NCI-H2227 (cell line): ENCODE data around the gene MESD.
"Not testable (repeated sequence)": the region's sequence is repeated elsewhere in the genome, so short reads cannot be mapped to it uniquely, and the experiment has no call there.

Experiments
- DNase-seq: peaks from one replicate; lab custom pipeline; 2025; ENCODE audit not compliant: unreplicated experiment; lab: John Stamatoyannopoulos, UW

MESD gene

DNA sequence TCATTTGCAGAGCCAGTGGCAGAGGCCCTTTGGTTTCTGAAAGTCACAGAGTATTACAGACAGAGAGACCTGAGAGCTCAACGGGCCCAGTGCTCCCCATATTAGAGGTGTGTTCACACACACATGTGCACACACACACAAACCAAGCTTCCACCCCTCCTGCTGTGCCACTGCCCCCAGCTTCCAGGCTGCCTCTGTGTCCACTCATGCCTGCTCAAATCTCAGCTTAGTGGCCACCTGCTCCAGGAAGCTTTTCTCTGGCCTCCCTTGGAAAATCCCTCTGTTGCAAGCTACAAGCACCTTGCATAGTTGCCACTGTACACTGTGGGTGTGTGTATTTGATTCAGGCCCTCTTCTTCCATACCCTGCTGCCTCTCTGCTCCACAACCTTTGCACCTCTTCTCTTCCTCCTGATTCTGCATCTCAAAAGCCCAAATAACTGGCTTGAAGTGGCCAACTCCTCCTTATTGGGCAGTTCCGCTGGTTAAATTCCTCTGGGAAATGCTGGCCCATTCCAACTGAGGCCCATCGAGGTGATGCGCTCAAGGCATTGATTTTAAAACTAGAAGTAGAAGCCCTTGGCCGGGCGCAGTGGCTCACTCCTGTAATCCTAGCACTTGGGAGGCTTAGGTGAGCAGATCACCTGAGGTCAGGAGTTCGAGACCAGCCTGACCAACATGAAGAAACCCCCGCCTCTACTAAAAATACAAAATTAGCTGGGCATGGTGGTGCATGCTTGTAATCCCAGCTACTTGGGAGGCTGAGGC lies 23.0 kb downstream of the MESD start:
- DNase-seq, result no peak

DNA sequence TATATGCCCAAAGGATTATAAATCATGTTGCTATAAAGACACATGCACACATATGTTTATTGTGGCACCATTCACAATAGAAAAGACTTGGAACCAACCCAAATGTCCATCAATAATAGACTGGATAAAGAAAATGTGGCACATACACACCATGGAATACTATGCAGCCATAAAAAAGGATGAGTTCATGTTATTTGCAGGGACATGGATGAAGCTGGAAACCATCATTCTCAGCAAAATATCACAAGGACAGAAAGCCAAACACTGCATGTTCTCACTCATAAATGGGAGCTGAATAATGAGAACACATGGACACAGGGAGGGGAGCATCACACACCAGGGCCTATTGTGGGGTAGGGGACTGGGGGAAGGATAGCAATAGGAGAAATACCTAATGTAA lies 24.2 kb downstream of the MESD start:
- DNase-seq, result not testable (repeated sequence)

DNA sequence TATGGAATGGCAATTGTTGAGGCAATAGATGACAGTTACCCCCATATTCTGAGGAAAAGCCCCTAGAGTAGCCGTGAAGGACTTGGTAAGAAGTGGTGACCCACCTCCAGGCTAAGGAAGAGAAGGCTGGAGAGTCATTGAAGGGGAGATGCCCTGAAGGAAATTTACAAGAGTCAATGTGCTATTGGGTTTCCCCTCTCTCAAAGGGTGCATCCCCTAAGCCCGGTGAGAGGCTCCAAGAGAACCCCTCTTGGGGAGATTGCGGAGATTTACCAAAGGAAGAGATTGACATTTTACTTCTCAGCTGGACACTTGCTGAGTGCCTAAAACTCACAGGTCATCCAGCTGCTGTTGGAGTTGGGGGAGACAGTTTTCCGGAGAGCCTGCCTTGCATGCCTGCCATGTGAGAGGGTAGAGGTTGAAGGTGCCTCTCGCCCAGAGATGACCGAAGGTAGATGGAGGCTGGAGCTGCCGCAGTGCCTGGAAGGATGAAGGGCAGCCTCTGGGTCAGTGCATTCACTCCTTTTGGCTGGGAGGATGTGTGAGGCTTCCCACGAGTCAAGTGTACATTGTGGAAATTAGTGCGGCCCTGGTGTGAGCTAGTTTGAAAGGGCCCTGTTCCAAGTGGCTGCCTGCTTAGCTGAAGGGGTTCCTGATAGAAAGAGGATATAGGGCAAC lies 30.7 kb downstream of the MESD start:
- DNase-seq, result no peak

DNA sequence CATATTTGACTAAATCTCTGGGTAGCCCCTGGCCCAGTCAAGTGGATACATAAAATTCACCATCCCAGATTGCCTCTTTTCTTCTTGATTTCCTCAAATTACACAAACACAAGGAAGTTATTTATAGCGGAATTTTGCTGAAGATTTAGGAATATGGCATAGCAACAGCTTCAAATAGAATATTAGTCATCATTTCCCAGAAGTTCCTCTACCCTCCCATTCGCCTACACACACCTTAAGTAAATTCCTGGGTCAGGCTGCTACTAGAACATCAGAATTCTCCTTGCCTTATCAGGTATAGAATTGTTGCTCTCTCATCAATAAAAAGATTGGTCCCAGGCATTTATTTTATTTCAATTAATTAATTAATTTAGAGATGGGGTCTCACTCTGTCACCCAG lies 31.6 kb downstream of the MESD start:
- DNase-seq, result no peak

DNA sequence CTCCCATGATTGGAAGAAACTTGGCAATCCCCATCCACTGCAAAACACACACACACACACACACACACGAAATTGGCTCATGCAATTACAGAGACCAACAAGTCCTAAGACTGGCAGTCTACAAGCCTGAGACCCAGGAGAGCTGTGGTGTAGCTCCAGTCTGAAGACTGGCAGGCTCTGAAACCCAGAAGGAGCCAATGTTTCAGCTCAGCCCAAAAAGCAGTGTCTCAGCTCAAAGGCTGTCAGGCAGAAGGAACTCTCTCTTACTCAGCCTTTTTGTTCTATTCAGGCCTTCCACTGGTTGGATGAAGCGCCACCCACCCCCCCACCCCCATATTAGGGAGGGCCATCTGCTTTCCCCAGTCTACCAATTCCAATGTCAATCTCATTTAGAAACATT lies 32.1 kb downstream of the MESD start:
- DNase-seq, result no peak

DNA sequence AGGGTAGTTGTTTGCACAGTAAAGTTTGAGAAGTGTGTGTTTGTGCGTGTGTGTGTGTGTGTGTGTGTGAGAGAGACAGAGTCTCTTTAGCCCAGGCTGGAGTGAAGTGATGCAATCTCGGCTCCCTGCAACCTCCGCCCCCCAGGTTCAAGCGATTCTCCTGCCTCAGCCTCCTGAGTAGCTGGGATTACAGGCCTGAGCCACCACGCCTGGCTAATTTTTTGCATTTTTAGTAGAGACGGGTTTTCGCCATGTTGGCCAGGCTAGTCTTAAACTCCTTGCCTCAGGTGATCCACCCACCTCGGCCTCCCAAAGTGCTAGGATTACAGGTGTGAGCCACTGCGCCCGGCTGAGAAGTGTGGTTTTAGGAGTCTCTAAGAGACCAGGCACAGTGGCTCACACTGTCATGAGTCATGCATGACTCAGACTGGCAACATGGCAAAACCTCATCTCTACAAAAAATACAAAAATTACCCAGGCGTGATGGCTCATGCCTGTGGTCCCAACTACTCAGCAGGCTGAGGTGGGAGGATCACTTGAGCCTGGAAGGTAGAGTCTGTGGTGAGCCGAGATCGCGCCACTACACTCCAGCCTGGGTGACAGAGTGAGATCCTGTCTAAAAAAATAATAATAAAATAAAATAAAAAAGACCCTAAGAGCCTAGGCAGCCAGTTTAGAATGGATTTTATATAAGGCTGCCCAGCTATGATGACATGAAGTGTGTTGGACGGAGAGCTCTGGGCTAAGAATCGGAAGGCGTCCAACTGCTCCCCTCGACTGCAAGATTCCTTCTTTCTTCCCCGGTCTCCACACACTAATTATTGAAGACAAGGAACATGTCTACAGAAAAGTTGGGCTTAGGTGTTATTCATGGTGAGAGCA lies 33.8 kb downstream of the MESD start:
- DNase-seq, result not testable (repeated sequence)

DNA sequence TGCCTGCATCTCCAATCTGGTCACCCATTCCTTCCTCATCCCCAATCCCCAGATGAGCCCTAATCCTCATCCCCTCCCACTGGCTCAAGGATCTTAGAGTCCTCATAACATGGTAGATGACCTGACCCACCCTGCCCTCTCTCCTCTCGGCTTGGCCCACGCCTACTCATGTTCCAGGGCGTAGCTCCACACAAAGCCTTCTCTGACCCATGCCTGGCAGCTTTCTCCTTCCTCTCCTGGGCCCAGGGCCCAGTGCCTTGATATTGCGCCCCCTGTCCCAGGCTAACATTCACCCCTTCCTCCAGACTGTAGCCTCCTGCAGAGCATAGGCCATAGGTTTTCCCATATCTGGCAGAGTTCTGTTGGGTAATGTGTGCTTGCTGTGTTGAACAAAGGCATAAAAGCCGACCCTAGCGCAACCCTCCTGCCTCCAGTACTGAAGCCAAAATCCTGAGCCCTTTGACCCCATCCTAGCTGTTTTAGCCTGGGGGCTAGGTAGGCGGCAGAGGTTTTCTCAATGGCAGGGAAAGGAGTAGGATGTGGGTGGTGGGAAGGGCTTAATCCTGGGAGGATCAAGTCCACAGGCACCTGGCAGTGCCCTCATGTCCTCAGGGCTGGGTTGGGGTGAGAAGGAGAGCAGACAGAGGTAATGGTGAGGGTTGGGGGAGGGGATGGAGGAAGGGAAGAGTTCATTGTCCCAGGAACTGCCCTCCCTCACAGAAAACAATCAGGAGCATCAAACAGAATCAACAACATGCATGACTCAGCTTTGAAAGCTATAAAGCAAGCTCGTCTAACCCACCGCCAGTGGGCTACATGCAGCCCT lies 35.5 kb downstream of the MESD start:
- no peak for DNase-seq

DNA sequence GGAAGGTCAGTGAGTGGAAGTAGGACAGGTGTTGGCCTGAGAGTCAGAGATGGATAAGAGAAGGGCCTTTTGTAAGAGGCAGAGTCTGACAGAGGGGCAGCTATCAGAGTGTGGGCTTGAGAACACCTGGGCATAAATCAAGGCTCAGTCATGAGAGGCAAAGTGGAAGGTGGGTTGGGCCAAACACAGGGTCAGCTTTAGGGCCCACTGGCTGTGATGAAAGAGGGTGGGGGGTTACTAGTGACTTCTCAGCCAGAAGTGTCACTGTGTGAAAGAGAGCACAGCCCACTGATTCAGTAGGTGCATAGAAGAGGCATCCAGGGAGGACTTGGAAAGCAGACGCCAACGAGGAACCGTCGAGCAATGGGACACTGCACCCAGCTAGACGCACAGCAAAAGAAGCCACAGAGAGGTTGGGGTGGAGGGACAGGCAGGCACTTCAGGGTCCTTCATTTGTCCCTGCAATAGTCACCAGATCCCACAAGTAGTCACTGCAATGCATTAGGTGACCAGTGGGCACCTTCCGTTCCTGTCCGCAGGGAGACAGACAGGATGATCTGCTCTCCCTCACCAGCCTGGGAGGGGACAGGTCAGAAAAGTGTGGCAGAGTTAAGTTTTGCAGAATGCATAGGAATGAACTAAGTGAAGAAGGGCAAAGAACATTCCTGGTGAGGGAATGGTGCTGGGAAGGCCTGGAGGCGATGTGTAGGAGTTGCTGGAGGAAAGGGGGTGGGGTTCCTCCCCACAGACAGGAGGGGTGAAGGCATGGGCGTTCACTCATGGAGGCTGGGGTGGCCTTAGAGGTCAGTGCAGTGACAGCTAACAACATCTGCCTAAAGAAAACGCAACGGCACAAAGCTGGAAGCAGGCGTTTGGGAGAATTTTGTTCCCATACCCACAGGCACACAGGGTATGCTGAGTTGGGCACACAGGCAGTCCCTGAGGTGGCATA lies 36.3 kb downstream of the MESD start:
- no peak for DNase-seq

DNA sequence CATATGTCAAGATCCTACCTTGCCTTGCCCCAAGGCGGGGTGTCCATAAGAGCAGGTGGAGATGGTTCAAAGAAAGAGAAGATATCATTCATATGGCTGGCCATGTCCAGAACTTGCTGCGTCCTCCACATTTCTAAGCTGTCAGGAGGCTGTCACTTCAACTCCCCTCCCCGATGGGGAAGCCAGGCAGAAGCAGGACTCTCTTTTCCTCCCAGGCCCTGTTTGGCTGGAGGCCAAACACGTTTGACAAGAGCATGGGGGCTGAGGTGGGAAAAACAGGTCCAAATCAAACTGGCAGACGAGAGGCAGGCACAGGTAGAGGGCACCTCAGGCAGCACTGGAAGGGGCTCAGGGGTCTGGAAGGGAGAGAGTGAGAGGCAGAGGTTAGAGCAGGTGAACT lies 37.7 kb downstream of the MESD start:
- no peak for DNase-seq

DNA sequence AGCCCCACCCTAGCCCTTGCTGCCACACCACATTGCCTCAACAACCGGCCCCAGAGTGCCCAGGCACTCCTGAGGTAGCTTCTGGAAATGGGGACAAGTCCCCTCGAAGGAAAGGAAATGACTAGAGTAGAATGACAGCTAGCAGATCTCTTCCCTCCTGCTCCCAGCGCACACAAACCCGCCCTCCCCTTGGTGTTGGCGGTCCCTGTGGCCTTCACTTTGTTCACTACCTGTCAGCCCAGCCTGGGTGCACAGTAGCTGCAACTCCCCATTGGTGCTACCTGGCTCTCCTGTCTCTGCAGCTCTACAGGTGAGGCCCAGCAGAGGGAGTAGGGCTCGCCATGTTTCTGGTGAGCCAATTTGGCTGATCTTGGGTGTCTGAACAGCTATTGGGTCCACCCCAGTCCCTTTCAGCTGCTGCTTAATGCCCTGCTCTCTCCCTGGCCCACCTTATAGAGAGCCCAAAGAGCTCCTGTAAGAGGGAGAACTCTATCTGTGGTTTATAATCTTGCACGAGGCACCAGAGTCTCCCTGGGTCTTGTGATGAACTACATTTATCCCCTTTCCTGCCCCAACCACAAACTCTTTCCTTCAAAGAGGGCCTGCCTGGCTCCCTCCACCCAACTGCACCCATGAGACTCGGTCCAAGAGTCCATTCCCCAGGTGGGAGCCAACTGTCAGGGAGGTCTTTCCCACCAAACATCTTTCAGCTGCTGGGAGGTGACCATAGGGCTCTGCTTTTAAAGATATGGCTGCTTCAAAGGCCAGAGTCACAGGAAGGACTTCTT lies 39.1 kb downstream of the MESD start:
- DNase-seq, result no peak

DNA sequence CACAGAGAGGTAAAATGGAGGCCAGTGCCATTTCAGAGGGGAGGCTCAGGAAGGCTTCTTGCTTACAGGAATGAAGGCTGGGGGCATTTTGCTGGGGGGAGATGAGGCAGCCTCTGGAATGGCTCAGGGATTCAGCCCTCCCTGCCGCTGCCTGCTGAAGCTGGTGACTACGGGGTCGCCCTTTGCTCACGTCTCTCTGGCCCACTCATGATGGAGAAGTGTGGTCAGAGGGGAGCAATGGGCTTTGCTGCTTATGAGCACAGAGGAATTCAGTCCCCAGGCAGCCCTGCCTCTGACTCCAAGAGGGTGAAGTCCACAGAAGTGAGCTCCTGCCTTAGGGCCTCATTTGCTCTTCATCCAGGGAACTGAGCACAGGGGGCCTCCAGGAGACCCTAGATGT lies 39.9 kb downstream of the MESD start:
- DNase-seq, result no peak

DNA sequence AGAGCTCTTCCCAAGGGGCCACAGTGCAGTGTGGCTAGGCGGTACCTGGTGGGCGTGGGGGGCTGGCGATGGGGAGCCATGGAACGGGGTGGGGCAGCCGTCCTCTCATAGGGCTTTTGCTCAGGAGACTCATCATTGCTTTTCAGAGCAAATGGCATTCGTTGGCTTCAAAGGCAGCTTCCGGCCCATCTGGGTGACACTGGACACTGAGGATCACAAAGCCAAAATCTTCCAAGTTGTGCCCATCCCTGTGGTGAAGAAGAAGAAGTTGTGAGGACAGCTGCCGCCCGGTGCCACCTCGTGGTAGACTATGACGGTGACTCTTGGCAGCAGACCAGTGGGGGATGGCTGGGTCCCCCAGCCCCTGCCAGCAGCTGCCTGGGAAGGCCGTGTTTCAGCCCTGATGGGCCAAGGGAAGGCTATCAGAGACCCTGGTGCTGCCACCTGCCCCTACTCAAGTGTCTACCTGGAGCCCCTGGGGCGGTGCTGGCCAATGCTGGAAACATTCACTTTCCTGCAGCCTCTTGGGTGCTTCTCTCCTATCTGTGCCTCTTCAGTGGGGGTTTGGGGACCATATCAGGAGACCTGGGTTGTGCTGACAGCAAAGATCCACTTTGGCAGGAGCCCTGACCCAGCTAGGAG lies 40.8 kb downstream of the MESD start:
- no peak for DNase-seq

DNA sequence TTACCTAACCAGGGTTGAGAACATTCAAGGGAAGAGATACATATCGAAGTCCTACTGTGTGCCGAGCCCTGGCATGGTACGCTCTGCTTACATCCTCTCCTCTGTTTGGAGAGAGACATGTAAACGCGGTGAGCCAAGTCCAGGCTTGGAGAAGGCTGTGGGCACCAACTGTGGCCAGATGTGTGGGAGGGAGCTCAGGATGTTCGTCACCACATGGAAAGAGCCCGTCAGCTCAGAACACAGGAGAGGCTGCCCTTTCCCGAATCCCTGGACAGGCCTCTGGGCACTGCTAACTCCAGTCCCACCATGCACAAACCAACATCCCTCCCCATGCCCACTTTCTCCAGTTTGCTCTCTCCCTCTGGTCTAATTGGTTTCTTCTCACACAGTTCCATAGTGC lies 43.0 kb downstream of the MESD start:
- DNase-seq, result no peak

DNA sequence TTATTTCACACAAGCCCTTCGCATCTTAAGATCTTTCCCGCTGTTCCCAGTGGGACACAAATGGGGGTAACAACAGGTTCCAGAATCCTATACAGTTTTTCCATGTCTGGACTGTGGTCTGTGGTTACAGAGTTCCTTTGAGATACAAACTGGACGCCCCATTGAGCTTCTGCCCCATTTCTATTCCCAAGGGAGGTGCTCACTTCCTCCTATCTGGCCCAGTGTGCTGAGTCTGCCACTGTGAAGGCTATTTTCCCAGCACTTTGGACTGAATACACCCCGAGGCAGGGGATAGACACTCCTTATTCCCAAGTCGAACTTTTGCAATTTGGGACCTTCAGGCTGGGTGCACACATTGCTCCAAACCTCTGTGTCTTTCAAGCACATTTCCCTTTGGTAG lies 44.0 kb downstream of the MESD start:
- DNase-seq, result no peak

DNA sequence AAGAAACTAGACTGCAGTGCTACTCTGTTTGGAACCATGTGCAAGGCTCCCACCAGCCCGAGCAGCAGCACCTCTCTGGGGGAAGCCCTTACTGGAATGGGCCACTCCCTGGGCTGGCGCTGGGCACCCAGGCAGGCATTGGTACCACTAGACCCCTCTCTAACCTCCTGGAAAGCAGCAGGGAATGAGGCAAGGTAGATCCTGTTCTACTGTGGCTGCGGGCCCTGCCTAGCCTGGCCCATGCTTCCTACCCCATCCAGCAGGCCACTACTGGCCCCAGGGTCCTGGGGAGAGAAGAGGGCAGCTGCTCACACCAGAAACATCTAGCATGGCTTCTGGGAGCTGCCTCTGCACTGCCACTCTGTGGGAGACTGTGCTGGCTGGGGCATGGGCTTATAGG lies 44.8 kb downstream of the MESD start:
- DNase-seq, result no peak

DNA sequence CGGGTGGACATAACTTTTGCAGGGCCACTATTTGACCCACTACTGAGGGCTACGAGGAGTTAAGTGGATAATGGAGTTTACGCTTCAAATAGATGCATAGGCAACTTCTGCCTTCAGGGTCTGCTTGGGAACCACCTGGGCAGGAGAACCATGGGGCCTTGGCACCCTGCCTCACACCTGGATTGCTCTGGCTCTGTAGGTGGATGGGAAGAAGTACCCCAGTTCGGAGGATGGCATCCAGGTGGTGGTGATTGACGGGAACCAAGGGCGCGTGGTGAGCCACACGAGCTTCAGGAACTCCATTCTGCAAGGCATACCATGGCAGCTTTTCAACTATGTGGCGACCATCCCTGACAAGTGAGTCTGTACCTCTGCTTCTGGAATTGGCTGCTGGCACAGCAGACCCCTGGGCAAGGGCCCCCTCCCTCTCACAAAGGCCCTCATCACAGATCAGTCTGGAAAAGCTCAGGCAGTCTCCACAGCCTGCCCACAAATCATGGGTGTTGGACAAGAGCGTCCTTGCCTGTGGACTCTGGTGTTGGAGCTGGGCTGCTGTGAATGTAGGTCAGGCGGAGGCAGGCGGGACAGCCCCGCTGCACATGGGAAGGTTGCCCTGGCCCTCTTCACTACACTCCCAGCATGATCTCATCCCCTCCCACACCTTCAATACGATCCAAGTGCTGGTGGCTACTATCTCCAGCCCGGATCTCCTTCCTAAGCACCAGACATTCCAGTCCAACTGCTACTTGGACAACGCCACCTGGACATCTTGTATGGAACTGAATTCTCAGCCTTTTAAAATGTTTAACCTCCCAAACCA lies 46.7 kb downstream of the MESD start:
- DNase-seq, result no peak

DNA sequence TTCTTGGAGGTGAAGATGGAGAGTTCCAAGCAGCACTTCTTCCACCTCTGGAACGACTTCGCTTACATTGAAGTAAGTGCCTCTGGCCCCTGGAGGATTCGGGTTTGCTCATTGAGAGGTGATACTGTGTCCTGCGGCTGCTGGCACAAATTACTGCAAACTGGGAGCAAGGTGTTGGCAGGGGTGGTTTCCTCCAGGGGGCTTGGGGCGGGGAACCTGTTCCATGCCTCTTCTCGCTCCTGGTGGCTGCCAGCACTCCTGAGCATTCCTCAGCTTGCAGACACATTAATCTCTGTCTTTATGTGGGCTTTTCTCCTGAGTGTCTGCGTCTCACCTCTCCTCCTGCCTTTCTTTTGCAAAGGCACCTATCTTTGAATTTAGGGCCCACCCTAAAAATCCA lies 47.4 kb downstream of the MESD start:
- DNase-seq, result no peak

DNA sequence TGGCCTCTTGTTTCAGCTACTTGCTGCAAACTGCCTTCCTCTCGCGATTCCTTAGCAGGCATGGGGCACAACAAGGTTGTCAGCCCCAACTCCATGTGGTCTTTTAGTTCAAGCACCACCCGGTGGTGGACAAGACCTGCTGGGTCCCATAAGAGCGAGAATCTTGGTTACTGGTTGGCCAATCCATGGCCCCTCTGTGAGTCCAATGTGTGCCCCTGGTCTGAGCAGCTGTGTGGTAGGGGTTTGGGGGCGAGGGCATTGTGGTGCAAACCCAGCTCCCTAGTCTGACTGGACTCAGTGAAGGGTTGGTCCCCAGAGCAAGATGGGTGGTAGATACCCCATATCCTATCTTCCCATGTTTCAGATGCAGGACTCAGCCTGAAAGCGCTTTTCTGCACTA lies 48.8 kb downstream of the MESD start:
- DNase-seq, result no peak
